Activated T-helper 17 cell treated with anti-CD3 and anti-CD28 coated beads, Interleukin-2, amount 50 U/mL, for 72 hours (primary cell): Measurements from ENCODE around the gene TNFRSF8. TPM values are rescaled to one million over a fixed set of nuclear protein-coding genes. Genes with fewer than 3 reads are reported as not detected.

Experiments
- ATAC-seq: fragments of 150-1000 bp; cut with Tn5 transposase; replicated peaks from 2 replicates; pipeline ENCODE4 v1.10.0; 2021; ENCODE audit warnings: mild to moderate bottlenecking, moderate library complexity
- H3K27ac Mint-ChIP-seq: one replicate; pipeline ENCODE4 v1.8.0; 2022; ENCODE audit warnings: mixed read lengths
- H3K27me3 Mint-ChIP-seq: one replicate; pipeline ENCODE4 v1.8.0; 2022; ENCODE audit warnings: mixed read lengths
- H3K36me3 Mint-ChIP-seq: one replicate; pipeline ENCODE4 v1.8.0; 2022; ENCODE audit warnings: low read depth, mild to moderate bottlenecking, mixed read lengths
- H3K4me1 Mint-ChIP-seq: one replicate; pipeline ENCODE4 v1.8.0; 2022; ENCODE audit warnings: mixed read lengths
- H3K4me3 Mint-ChIP-seq: one replicate; pipeline ENCODE4 v1.8.0; 2022; ENCODE audit warnings: mild to moderate bottlenecking, mixed read lengths
- H3K9me3 Mint-ChIP-seq: one replicate; pipeline ENCODE4 v1.8.0; 2022; ENCODE audit warnings: mixed read lengths
- total RNA-seq, 2 donors: library from RNA; stranded (reverse); gene quantifications; one replicate each; pipeline ENCODE4 v1.2.3, GENCODE V29; 2022

Gene TNFRSF8
- total RNA-seq = 100 to 1,000 TPM in 1 of 2 donors, 10 to 100 TPM in 1; 35.3 to 216 TPM

DNA sequence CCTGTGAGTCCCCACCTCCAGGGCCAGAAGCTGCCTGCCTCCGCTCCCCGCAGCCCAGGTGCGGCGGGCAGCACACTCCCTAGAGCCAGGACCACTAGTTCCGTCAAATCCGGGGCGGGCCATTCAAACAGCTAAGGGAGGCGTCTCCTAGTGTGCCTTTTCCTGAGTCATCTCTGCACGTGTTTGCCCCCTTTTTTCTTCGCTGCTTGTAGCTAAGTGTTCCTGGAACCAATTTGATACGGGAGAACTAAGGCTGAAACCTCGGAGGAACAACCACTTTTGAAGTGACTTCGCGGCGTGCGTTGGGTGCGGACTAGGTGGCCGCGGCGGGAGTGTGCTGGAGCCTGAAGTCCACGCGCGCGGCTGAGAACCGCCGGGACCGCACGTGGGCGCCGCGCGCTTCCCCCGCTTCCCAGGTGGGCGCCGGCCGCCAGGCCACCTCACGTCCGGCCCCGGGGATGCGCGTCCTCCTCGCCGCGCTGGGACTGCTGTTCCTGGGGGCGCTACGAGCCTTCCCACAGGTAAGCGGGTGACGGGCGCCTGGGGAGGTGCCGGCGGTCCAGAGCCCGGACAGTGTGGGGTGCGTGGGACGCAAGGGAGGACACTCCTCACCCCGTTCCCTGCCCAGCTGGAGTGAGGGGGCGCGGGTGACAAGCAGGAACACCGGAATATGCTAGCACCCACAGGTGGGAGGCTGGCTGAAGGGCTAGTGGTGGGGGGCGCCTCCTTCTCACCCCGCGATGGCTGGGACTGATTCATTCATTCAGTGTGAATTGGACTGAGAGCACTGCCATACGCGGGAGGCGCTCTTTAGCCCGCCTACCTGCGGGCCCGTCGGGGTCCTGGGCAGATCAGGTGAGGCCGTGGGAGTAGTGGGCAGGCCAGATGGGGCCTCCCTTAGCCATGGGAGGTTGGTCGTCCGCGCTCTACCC, at the start of gene TNFRSF8:
Gene TNFRSF8 (plus strand): TSS at position 163 of the 932 bp plus-strand sequence. CDS start 296 bp downstream, at position 459.
- H3K27me3 Mint-ChIP-seq = peaks cover 20% of the 10 kb centered on the region
- peaks cover 43% of the 10 kb centered on the region for H3K4me1 Mint-ChIP-seq
- H3K27ac Mint-ChIP-seq = peak within 1 kb of the TSS; percentile 11
- peaks cover 36% of the 10 kb centered on the region for H3K36me3 Mint-ChIP-seq
- H3K9me3 Mint-ChIP-seq = no peaks in the 10 kb centered on the region
- peak within 1 kb of the TSS; percentile 76 for H3K4me3 Mint-ChIP-seq
- ATAC-seq = peak; percentile 6

DNA sequence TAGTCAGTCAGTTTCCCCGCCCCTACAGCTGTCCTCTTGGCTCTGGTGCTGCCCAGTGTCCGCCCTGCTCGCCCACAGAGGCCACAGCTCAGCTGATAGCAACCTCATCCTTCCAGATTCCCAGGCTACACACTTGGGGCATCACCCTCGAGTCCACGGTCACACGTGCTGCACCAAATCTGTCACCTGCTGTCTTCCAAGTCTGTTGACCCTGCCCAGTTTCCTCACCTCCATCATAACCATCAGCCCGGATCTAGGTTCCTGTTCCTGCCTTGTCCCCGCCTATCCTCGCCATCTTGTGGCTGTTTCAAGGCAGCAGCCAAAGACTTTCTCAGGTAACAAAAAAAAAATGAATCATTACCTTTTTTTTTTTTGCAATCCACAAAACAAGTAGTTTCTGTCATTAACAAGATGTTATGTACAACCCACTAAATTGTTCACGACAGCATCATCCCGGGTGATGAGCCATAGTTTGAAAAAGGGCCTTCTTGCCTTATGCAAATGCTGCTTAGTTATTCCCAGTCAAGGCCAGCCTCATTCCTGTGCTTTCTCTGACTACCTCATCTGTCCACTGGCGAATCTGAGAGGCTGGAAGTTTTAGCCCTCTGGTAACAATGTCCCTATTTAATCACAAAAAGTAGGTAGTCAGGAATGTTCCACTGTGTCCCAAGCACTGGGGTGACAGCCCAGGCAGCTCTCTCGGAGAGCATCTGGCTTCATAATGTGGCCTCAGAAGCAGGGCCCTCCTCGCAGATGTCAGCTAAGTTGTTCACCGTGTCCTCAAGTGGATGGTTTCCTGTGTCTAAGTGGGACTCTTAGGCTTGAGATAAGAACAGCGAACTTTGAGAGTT, 48.7 kb upstream of the TNFRSF8 start:
- H3K27me3 Mint-ChIP-seq = no peaks in the 10 kb centered on the region
- peaks cover 24% of the 10 kb centered on the region for H3K4me1 Mint-ChIP-seq
- peaks cover 52% of the 10 kb centered on the region for H3K36me3 Mint-ChIP-seq
- no peaks in the 10 kb centered on the region for H3K9me3 Mint-ChIP-seq
- ATAC-seq = peak; percentile 27
- H3K27ac Mint-ChIP-seq = peak overlapping the region; percentile 96
- H3K4me3 Mint-ChIP-seq = peak overlapping the region; percentile 80

GRCh38 chr1:12015001-12015491, 48.1 kb upstream of the TNFRSF8 start:
- peaks cover 45% of the 10 kb centered on the region for H3K36me3 Mint-ChIP-seq
- H3K4me3 Mint-ChIP-seq = peak overlapping the region; percentile 80
- H3K27me3 Mint-ChIP-seq = no peaks in the 10 kb centered on the region
- H3K4me1 Mint-ChIP-seq = peaks cover 24% of the 10 kb centered on the region
- ATAC-seq = no peak
- H3K9me3 Mint-ChIP-seq = no peaks in the 10 kb centered on the region
- peak overlapping the region; percentile 96 for H3K27ac Mint-ChIP-seq

- peaks cover 24% of the 10 kb centered on the region for H3K4me1 Mint-ChIP-seq
- ATAC-seq = no peak
- H3K27ac Mint-ChIP-seq = peak overlapping the region; percentile 96
- peaks cover 40% of the 10 kb centered on the region for H3K36me3 Mint-ChIP-seq
- H3K4me3 Mint-ChIP-seq = no peak overlapping the region
- H3K9me3 Mint-ChIP-seq = no peaks in the 10 kb centered on the region
- no peaks in the 10 kb centered on the region for H3K27me3 Mint-ChIP-seq
Observed at GRCh38 chr1:12015499-12015898, 47.6 kb upstream of the TNFRSF8 start.

- no peak for ATAC-seq
- H3K27ac Mint-ChIP-seq = peak overlapping the region; percentile 12
Observed at GRCh38 chr1:12016182-12016581, 46.9 kb upstream of the TNFRSF8 start.

GRCh38 chr1:12019858-12020509, 43.1 kb upstream of the TNFRSF8 start:
- H3K9me3 Mint-ChIP-seq = no peaks in the 10 kb centered on the region
- H3K27me3 Mint-ChIP-seq = no peaks in the 10 kb centered on the region
- ATAC-seq = no peak
- peak overlapping the region; percentile 87 for H3K27ac Mint-ChIP-seq
- H3K36me3 Mint-ChIP-seq = peaks cover 26% of the 10 kb centered on the region
- no peaks in the 10 kb centered on the region for H3K4me1 Mint-ChIP-seq
- H3K4me3 Mint-ChIP-seq = peak overlapping the region; percentile 86

More at GRCh38 chr1:12016182-12016581, 46.9 kb upstream of the TNFRSF8 start:
- no peaks in the 10 kb centered on the region for H3K27me3 Mint-ChIP-seq
- H3K4me1 Mint-ChIP-seq = peaks cover 24% of the 10 kb centered on the region
- H3K4me3 Mint-ChIP-seq = no peak overlapping the region
- no peaks in the 10 kb centered on the region for H3K9me3 Mint-ChIP-seq
- peaks cover 33% of the 10 kb centered on the region for H3K36me3 Mint-ChIP-seq

GRCh38 chr1:12021616-12022015, 41.5 kb upstream of the TNFRSF8 start:
- Mint-ChIP-seq H3K36me3 (peaks cover 42% of the 10 kb centered on the region), H3K4me3 (no peak overlapping the region), H3K9me3 (no peaks in the 10 kb centered on the region), H3K27ac (no peak overlapping the region), H3K4me1 (no peaks in the 10 kb centered on the region), H3K27me3 (no peaks in the 10 kb centered on the region)
- ATAC-seq = no peak

GRCh38 chr1:12022036-12022435, 41.1 kb upstream of the TNFRSF8 start:
- Mint-ChIP-seq H3K4me1 (no peaks in the 10 kb centered on the region), H3K9me3 (no peaks in the 10 kb centered on the region), H3K27ac (no peak overlapping the region), H3K27me3 (no peaks in the 10 kb centered on the region), H3K36me3 (peaks cover 46% of the 10 kb centered on the region), H3K4me3 (no peak overlapping the region)
- no peak for ATAC-seq

GRCh38 chr1:12026586-12026985, 36.5 kb upstream of the TNFRSF8 start:
- H3K36me3 Mint-ChIP-seq = peaks cover 87% of the 10 kb centered on the region
- no peak overlapping the region for H3K4me3 Mint-ChIP-seq
- H3K27ac Mint-ChIP-seq = peak overlapping the region; percentile 21
- H3K27me3 Mint-ChIP-seq = no peaks in the 10 kb centered on the region
- ATAC-seq = no peak
- no peaks in the 10 kb centered on the region for H3K9me3 Mint-ChIP-seq
- peaks cover 5% of the 10 kb centered on the region for H3K4me1 Mint-ChIP-seq

- Mint-ChIP-seq H3K4me3 (no peak overlapping the region), H3K4me1 (peaks cover 5% of the 10 kb centered on the region), H3K9me3 (no peaks in the 10 kb centered on the region), H3K36me3 (peaks cover 79% of the 10 kb centered on the region), H3K27me3 (no peaks in the 10 kb centered on the region), H3K27ac (no peak overlapping the region)
- no peak for ATAC-seq
Observed at GRCh38 chr1:12028248-12028647, 34.9 kb upstream of the TNFRSF8 start.

GRCh38 chr1:12028957-12029511, 34.1 kb upstream of the TNFRSF8 start:
- H3K4me3 Mint-ChIP-seq = no peak overlapping the region
- peaks cover 5% of the 10 kb centered on the region for H3K4me1 Mint-ChIP-seq
- no peak overlapping the region for H3K27ac Mint-ChIP-seq
- H3K36me3 Mint-ChIP-seq = peaks cover 71% of the 10 kb centered on the region
- no peaks in the 10 kb centered on the region for H3K27me3 Mint-ChIP-seq
- ATAC-seq = no peak
- no peaks in the 10 kb centered on the region for H3K9me3 Mint-ChIP-seq

DNA sequence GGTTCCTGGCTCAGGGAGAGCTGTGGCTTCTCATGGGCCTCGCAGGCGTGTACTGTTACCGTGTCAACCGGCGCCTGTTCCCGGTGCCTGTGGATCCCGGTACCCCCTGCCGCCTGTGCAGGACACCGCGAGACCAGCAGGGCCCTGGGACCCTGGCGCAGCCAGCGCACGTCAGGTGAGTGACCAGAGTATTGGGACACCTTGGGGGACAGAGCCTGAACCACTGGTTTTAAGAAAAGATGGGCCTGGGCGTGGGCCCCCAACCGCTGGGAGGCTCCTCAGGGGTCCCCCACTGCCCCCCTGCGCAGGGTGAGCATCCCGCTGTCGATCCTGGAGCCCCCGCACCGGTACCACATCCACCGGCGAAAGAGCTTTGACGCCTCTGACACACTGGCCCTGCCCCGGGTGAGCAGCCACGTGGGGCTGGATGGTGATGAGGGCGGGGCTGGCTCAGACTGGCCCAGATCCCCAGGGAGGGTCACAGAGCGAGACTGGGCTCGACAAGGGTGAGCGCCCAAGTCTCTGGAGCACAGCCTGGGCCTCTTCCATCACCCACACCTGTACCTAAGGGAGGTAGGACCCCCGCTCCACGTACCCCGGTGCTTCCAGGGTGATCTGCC, 33.3 kb upstream of the TNFRSF8 start:
- Mint-ChIP-seq H3K27ac (no peak overlapping the region), H3K4me3 (no peak overlapping the region), H3K9me3 (no peaks in the 10 kb centered on the region), H3K36me3 (peaks cover 63% of the 10 kb centered on the region), H3K4me1 (peaks cover 5% of the 10 kb centered on the region), H3K27me3 (no peaks in the 10 kb centered on the region)
- no peak for ATAC-seq
